Suprapubic skin (tissue), 4 donors: ENCODE results near the gene GNAI2.

Source experiments
- EP300 ChIP-seq: sonication (generic); formaldehyde crosslinking; IDR thresholded peaks from one replicate; pipeline ENCODE4 v1.6.1; 2017; ENCODE audit warnings: antibody characterized with exemption
- POLR2A ChIP-seq, 2 donors: fragments of 450-650 bp; IDR thresholded peaks; one replicate each; pipeline ENCODE4 v1.6.1; 2017; ENCODE audit warnings: antibody characterized with exemption in 2 of 2, mild to moderate bottlenecking in 2 of 2, moderate library complexity in 2 of 2
- POLR2AphosphoS5 ChIP-seq, 3 donors: sonication (generic); formaldehyde crosslinking; IDR thresholded peaks; one replicate each; pipeline ENCODE4 v1.6.1; 2017; ENCODE audit warnings: antibody characterized with exemption in 3 of 3
- TF ChIP-seq, protein P1 (sequence below), 2 donors: fragments of 200-600 bp in 1 of 2; fragments of 450-650 bp in 1 of 2; sonication (generic) in 1 of 2; IDR thresholded peaks; one replicate each; pipeline ENCODE4 v1.5.1; 2016 to 2019; ENCODE audit warnings: antibody characterized with exemption in 2 of 2, mild to moderate bottlenecking in 1 of 2, moderate library complexity in 1 of 2

DNA sequence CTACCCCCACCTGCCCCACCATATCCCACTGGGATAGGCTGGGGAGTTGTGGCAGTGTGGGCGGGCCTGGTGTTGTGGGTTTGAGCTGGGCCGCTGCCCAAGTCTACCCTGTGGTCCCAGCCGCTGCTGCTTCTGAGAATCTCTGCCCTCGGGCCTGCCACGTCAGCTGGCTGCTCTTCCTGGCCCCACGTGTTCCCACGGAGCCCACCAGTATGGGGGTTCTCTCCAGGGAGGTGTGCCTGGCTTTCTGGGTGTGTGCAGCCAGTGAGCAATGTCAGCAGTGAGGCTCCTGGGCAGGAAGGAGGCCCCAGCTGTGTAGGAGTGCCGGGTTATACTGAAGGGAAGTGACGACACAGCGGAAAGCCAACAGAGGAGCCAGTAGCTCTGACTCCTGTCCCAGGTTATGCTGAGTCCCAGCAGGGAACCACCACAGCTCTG lies 10.5 kb downstream of the GNAI2 start:
- TF ChIP-seq, protein P1, sequence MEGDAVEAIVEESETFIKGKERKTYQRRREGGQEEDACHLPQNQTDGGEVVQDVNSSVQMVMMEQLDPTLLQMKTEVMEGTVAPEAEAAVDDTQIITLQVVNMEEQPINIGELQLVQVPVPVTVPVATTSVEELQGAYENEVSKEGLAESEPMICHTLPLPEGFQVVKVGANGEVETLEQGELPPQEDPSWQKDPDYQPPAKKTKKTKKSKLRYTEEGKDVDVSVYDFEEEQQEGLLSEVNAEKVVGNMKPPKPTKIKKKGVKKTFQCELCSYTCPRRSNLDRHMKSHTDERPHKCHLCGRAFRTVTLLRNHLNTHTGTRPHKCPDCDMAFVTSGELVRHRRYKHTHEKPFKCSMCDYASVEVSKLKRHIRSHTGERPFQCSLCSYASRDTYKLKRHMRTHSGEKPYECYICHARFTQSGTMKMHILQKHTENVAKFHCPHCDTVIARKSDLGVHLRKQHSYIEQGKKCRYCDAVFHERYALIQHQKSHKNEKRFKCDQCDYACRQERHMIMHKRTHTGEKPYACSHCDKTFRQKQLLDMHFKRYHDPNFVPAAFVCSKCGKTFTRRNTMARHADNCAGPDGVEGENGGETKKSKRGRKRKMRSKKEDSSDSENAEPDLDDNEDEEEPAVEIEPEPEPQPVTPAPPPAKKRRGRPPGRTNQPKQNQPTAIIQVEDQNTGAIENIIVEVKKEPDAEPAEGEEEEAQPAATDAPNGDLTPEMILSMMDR (IDR thresholded peaks at IDR 0.05), result no peak
- TF ChIP-seq POLR2A (IDR thresholded peaks at IDR 0.05) (no peak), EP300 (no peak), POLR2AphosphoS5 (IDR thresholded peaks at IDR 0.05) (no peak)
